ELF-1 (cell line): Measurements from ENCODE around the gene MUSTN1.

Source experiments
- DNase-seq: peaks from one replicate; pipeline ENCODE4 v3.0.0-alpha.2; 2016; ENCODE audit warnings: low read depth, low spot score

MUSTN1 gene

DNA sequence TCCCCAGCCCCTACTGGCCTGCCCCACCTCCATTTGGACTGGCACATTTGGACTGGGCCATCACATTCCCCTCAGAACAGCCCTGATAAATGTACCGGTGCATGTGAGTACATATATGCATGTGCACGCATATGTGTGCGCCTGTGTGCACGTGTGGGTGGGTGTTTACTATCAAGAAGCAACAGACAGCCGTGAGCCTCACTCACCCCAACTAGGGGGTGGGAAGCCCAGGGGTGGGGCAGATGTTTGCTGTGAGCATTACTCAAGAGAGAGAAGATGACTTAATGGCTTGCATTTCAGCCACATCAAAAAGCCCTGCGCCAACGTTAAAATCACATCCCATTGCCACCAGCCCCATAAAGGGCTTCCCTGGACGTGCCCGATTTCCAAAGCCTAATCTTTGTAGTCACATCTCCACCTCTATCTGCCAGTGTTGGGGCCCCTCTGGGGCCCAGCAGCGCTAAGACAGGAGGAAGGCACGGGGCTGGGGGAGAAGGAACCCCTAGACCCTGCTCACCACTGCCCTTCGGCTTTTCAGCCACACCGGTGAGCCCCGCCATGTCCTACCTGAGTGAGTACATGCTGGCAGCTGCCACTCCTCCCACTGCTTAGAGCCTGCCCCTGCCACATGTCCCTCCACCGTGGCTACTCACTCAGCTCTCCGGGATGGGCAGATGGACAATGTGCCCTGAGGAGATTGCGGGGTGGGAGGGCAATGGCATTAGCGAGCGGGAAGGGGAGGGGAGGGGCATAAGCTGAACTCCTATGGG lies 29.4 kb downstream of the MUSTN1 start:
- DNase-seq, result no peak

DNA sequence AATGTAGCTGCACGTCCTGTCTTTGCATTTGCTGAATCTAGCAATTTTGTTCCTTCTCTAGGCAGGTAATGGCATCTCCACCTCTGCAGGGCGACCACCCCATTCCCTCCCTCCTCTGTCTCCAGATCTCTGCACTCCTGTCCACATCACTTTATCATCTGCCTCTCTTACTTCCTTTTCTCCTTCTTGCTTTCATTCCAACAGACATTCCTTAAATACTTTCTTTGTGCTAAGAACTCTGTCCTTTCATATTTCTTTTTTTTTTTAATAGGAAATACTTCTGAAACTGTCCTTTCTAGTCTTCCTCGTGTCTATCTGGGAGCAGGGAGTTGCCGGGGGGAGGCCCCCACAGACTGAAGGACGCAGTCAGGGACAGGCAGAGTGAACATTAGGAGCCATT lies 33.0 kb downstream of the MUSTN1 start:
- no peak for DNase-seq

DNA sequence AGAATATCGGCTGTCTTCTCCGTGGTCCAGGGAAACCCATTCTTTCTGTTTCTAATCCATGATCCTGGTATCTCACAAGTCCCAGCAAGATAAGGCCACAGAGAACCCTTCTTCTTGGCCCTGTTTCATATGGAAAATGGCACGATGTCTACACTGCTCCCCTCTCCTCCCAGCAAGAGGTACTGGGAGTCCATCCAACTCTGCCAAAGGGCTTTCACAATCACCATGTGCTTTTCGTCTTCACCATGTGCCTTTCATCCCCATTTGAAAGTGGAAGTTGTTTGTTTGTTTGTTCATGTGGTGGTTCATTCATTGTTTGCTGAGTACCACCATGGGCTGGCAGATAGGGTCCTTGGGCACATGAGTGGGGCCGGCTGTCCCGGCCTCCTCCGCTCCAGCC lies 34.7 kb downstream of the MUSTN1 start:
- no peak for DNase-seq

DNA sequence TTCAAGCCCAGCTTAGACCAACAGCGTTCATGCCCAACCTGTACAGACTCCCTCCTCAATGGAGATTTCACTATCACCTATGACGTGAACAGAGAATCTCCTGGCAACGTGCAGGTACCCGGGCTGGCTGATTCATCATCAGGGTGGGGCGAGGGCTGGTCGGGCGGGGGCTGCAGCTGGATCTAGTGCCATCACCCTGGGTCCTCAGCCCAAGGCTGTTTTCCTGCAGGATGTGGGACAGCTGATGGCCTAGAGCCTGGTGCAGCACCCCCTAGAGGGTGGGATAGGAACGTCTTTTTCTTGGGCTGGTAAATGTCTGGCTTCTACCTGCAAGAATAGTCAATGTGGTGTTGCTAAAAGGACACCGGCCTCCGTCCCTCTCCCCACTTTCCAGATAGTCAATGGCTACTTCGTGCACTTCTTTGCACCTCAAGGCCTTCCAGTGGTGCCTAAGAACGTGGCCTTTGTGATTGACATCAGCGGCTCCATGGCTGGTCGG lies 35.8 kb downstream of the MUSTN1 start:
- peak; percentile 71 for DNase-seq

DNA sequence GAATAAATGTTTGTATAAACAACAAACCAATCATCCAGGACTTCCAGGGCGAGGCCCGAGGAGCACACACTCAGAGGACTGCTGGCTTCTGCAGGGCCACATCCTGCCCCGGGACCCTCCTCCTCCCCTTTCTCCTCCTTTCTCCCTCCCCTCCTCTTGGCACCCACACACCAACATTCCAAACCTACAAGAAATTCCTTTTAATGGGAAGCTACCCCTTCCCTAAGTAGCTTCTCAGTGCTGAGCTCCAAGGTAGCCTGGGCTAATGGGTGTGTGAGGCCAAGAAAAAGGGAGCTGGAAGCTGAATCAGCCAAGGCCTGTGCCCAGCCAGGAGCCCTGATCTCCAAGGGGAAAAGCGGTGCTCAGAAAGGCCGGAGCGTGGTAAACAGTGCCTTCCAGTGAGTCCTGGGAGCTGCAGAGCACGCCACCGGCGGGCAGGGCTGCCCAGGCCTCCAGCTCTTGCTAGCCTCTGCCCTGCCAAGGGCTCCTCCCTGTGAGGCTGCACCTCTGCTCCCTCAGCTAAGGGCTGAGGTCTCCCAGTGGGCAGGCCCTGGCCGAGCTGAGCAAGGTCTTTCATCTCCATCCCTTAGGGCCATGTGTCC lies 36.3 kb downstream of the MUSTN1 start:
- DNase-seq, result no peak

DNA sequence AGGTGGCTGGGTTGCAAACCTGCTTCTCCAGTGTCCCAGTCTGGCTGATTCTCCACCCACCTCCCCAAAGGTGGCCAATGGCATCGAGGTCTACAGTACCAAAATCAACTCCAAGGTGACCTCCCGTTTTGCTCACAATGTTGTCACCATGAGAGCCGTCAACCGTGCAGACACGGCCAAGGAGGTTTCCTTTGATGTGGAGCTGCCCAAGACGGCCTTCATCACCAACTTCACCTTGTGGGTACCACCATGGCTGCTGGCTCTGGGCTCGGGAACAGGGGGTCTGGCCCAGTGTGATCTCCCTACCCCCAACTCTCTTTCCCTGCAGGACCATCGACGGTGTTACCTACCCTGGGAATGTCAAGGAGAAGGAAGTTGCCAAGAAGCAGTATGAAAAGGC lies 38.4 kb downstream of the MUSTN1 start:
- no peak for DNase-seq

DNA sequence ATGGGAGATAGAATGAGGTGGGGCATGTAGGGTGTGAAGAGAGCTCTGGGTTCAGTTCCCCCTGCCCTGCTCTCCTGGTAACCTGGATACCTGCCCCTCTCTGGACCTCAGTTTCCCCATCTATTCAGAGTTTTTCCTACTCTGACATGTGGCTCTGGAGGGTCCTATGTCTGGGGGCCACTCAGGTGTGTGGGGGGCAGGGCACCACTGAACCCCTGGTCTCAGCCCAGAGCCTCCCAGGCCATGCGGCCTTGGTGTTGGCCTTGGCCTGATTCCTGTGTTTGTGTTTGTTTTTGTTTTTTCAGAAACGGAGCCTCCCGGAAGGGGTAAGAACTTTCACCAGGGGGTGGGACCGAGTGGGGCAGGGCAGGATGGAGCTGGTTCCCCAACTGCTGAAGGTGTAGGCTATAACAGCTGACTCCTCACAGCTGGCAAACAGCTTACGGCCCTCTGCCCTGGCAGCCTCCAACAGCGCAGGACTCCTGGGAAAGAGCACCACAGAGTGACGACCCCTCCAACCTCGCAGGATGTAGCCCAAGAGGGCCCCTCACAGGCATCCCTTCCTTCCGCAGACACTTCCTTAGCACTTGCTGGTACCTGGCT lies 39.4 kb downstream of the MUSTN1 start:
- DNase-seq, result no peak

DNA sequence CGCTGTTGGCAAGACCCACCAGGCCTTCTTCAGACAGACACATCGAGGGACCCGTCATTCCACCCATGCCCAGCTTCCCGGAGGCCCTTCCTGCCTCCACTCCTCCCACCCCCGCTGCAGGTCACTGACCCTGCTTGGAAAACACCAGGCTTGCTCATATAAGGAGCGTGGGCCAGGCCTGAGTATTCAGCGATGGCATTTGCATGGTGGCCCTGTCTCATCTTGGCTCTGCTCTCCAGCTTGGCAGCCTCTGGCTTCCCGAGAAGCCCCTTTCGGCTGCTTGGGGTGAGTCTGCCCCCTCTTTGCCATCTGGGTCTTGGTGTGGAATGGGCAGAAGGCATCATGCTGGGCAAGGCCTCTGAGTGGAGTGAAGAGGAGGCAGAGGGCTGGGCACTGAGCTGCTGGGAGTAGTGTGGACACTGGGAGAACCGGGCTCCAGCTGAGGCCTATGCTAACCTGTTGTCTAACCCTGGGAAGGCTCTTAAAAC lies 40.2 kb downstream of the MUSTN1 start, which contains the start of gene ITIH3:
ITIH3 (plus strand) TSS at position 185 of the 488 bp plus-strand sequence; CDS start at position 193, 8 bp downstream.
- no peak for DNase-seq

DNA sequence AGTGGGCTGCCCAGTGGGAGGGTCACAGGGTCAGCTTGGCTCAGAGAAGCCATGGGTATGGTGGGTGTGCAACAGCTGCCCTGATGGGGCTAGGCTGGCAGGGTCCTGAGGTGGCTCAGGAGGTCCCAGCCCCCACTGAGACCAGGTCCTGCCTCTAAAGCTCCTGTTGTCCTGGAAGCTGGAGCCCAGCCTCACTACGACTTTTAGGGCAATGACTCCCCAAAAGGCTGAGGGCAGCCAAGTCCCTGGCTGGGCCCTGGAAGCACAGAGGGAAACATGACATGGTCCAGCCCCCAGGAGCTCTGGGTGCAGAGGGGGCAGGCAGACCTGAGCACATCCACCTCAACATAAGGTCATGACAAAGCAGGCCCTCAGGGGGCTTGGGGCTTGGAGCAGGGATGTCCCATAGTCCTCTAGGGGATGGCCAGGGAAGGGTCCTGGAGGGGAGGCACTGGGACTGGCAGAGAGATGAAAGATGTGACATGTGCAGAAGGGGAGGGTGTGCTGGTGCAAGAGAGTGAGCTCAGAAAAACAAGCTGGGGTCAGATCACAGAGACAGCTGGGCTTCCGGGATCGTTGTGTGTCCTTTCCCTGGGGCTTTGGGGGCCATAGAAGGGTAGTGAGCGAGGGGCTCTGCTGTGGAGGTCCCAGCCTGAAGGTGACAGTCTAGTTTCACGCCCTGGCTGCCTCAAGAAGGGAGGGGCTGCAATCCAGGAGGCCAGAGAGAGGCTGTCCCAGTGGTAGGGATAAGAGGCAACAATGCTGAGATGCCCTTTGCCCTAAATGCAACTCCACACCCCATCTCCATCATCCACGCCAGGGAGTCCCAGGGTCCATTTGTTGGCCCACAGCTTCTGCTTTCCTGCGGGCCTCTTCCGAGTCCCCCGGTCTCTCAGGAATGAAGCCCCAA lies 40.9 kb downstream of the MUSTN1 start:
- DNase-seq, result no peak

DNA sequence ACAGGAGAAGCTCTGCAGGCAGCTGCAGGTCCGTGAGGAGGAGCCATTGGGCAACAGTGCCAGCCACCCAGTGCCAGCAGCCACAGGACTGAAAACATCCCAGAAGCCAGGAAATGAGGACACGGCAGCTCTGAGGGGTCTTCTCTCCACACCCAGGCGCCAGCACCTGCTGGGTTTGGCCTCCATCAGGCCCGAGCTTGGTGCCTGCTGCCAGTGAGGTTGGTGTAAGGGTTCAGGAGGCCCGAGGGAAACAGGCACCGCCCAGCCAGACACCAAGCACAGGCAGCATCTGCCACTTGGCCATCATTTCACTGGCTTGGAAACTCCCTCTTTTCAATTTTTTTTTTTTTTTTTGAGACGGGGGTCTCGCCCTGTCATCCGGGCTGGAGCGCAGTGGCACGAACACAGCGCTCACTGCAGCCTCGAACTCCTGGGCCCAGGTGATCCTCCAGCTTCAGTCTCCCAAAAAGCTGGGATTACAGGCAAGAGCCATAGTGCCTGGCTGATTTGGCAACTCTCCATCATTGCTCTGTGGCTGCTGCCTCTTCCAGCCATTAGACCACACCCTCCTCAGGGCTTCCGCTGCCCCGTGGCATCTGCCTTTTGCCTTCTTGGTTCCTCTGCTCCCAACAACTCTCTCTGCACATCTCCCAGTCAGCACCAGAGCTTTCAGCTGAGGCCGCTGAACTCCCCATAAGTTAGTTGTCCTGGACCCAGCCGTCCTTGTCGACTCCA lies 41.7 kb downstream of the MUSTN1 start:
- DNase-seq, result no peak

DNA sequence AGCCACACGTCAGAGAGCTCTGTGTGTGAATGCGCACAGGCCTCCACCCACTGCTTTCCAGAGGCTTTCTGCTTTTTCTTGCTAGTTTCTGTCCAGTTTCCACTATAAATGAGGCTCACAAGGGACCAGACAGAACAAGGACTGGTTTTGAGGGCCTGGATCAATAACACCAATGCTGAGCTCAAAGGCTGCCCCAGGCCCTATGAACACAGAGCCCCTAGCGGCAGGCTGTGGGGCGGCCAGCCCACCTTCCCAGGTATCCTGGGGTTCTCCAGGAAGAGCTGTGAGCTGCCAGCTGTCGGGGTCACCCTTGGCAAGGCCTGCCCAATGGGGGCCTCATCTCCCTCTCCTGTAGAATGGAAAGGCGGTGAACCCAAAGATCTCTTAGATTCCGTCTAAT lies 42.4 kb downstream of the MUSTN1 start:
- DNase-seq, result no peak

DNA sequence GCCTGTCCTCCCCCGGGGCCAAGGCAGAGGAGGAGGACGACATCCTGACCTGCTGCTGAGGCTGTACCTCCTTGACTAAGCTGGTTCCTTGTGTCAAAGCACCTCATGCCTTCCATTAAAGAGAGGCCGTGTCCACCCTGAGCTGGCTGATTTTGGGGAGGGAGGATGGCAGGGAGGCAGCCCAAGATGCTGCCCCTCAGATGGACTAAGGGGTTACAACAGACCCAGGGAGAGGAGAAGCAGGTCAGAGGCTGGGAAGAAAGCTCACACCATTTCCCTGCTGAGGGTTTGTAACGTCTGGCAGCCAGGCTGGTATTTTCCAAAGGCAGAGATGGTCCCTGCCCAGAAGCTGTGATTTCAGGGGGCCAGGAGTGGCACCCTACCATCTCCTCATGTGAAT lies 42.9 kb downstream of the MUSTN1 start:
- no peak for DNase-seq

DNA sequence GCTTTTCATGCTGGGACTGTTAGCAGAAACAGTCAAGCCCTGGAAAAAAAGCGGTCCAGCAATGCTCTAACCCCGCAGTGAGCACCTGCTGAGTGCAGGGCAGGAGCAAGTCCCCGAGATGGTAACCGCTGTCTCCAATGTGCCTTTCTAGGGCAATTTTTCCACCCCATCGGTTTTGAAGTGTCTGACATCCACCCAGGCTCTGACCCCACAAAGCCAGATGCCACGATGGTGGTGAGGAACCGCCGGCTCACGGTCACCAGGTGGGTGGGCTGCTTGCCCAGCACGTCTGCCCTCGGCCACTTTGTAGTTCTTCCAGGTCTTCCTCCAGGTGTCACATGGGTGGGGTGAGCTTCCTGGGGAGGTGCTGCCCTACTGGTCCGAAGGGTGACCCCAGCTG lies 43.5 kb downstream of the MUSTN1 start:
- no peak for DNase-seq

DNA sequence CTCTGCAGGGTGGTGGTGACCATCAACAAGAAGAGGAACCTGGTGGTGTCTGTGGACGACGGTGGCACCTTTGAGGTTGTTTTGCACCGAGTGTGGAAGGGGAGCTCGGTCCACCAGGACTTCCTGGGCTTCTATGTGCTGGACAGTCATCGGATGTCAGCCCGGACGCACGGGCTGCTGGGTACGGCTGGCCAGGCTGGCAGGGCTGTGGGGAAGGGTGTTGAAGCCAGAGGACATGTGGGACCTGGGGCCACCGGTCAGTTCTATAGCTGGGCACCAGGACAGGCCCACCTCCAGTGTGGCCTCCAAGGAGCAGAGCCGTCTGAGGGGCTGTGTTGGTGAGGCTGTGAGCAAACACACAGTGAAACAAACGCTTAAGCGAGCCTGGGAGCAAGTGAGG lies 44.1 kb downstream of the MUSTN1 start:
- DNase-seq, result no peak

DNA sequence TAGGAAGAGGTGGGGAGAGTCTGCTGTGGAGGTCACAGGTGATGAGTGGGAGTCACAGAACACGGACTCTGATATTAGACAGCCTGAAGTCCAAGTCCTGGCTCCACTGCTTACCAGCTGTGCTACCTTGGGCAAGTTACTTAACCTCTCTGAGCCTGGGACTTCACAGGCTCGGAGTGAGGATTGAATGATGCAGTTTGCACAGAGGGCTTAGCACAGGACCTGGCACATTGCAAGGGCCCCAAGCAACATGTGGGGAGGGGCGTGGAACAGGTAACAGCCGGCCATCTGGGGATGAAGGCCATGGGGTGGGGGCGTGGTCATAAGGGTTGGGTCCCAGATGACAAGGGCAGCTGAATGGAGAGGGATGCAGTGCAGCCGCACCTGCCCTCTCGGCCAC lies 44.5 kb downstream of the MUSTN1 start:
- no peak for DNase-seq

DNA sequence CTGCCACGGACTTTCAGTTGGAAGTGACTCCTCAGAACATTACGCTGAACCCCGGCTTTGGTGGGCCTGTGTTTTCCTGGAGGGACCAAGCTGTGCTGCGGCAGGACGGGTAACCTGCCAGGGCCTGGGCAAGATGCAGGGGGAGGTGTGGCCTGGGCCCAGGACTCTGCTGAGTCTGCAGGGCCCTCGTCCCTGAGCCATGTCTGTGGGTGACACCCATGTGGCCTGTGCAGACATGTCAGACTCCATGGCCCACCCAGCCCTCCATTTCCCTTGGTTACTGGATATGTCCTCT lies 45.1 kb downstream of the MUSTN1 start:
- no peak for DNase-seq

DNA sequence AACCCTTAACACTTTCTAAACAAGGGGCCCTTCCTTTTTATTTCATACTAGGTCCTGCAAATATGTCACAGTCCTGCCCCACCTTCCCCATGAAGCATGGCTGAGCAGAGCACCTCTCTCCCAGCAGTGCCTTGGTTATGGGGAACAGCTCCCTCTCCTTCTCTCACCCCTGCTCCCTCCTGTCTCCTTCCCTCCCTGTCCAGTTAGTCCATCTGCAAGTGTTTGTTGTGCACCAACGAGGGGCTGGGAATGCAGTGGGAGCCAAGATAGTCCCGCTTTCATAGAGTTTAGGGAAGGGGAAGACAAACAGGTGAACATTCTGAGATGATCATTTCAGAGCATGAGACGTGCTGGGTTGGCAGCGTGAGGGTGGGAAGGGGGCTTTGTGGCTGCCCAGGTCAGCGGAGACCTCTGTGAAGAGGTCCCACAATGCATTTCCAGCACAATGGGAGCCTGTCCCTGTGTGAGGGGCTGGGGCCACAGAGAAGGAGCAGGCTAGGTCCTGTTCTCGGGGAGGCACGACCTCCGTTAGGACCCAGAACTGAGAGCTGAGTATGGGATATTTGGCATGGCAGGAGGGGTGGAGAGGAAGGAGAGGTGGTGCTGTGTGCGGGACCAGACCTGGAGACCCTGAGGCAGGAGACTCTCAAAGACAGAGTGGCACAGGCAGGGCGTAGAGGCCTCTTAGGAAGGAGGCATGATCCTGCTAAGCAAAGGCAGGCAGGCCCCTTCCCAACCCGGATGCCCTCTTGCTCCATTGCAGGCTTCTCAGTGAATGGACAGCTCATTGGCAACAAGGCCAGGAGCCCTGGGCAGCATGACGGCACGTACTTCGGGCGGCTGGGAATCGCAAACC lies 45.7 kb downstream of the MUSTN1 start:
- DNase-seq, result no peak

DNA sequence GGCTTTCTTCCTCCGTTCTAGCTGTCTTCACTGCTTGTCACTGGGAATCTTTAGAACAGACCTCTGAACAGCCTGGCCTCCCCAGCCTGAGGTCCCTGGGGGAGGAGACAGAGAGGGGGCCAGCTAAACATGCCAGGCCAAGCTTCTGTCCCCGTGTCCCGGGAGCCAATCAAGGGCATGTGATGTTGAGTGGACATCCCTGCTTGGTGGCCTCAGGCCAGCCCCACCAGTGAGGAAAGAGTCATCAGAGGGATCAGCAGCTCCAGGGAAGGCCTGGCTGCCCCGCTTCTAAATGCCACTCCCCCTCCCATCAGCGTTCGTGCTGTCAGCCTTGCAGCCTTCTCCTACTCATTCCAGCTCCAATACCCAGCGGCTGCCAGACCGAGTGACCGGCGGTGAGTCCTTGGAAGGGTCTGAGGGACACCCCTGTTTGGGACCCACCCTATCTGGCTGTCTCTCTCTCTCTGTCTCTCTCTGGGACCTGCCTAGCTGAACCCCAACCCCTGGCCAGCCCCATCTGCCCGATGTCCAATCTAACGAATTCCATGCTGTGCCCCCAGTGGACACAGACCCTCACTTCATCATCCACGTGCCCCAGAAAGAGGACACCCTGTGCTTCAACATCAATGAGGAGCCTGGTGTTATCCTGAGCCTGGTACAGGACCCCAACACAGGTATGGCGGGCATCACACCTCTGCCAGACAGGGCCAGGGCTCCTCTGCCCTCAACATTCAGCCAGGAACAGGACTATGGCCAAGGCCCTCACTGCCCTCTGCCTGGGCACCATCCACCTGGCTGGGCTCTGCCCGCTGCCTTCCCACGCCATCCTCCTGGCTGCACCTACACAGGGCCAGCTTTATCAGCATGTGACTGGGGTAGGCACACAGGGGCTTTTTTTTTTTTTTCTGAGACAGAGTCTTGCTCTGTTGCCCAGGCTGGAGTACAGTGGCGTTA lies 46.9 kb downstream of the MUSTN1 start:
- no peak for DNase-seq

DNA sequence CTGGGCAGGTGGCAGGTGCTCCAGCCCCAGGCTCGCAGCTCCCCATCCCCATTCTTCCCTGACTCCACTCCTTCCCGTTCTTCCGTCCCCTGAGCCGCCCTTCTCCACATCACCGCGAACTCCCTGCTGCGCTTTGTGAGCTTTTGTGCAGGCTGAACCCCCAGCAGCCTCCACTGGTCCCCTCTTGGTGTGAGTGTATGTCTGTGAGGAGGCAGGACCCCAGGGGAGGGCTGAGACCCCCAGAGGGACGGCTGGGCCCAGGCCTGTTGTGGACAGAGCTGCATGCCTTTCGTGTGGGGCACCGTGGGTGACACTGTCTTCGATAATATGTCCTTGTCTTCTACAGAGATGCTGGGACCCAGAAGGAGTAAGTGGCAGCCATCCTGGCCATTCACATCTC lies 47.6 kb downstream of the MUSTN1 start:
- DNase-seq, result no peak
